ENCODE data around the gene NECTIN2.
"Not testable (repeated sequence)": the region's sequence is repeated elsewhere in the genome, so short reads cannot be mapped to it uniquely, and the experiment has no call there.

NECTIN2 gene

DNA sequence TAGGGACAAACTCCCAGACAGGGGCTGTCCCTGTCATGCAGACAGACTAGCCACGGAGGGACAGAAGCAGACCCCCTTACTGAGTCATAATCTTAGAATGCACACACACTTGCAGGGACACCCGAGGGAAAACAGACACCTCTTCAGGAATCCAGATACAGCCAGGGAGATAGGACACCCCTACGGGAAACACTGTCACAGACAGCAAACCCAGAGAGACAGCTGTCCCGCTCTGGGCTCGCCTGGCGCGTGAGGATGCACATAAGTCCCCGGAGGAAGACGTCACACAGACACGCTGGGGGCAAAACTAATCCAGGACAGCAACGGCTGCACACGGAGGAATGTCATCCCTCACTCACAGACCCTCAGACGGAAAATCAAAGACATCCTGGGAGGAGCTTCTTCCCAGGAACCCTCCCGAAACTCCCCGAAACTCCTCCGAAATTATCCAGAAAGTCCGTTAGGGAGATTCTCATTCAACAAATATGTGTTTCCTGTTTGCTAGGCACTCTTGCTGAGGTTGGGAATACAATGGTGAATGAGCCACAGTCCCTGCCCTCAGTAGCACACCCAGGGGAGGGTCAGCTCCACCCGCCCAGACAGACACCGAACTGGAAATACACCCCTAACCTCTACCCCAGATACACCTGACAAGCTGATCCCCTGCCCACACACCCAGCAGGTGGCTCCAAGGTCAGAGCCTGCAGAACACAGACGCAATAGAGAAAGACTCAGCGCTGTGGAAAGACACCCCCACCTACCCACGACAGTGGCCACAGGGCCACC lies 29.8 kb downstream of the NECTIN2 start:
- peak; percentile 67 for DNase-seq
- Histone ChIP-seq H3K27ac (peak overlapping the region; percentile 95), H3K27me3 (ENCODE audit: insufficient read depth, low read depth, severe bottlenecking) (no peaks in the 10 kb centered on the region), H3K36me3 (peaks cover 64% of the 10 kb centered on the region), H3K4me3 (ENCODE audit: low read depth, low read length) (no peak overlapping the region), H3K9me3 (ENCODE audit: severe bottlenecking) (no peaks in the 10 kb centered on the region)
- TF ChIP-seq, protein P1, sequence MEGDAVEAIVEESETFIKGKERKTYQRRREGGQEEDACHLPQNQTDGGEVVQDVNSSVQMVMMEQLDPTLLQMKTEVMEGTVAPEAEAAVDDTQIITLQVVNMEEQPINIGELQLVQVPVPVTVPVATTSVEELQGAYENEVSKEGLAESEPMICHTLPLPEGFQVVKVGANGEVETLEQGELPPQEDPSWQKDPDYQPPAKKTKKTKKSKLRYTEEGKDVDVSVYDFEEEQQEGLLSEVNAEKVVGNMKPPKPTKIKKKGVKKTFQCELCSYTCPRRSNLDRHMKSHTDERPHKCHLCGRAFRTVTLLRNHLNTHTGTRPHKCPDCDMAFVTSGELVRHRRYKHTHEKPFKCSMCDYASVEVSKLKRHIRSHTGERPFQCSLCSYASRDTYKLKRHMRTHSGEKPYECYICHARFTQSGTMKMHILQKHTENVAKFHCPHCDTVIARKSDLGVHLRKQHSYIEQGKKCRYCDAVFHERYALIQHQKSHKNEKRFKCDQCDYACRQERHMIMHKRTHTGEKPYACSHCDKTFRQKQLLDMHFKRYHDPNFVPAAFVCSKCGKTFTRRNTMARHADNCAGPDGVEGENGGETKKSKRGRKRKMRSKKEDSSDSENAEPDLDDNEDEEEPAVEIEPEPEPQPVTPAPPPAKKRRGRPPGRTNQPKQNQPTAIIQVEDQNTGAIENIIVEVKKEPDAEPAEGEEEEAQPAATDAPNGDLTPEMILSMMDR (IDR thresholded peaks at IDR 0.05; ENCODE audit: low read depth, low read length), result no peak

DNA sequence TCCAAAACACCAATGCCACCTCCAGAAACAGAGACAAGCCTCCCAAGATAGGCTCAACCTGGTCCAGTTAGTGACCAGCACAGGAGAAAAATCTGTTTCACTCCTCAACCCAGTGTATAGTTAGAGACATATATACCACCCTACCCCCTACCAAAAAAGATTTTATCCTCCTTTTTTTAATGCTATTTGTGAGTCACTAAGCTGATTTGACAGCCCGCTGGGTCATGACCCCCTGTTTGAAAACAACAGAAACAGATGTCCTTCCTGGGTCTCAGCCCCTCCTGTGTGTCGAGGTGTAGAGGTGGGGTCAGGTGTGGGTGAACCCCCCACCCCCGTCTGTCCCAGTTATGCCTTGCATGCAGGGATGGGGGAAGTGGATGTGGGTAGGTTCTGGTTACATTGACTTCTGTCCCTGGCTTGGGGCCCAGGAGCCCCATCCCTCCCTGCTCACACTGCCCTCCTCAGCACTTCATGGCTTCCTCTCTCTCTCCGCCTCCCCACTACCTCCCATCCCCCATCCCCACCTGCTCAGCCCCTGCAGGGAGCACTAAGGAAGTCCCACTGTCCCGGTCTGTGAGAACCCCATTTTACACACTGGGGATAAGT lies 30.9 kb downstream of the NECTIN2 start:
- H3K36me3 ChIP-seq, result peaks cover 58% of the 10 kb centered on the region
- peak overlapping the region; percentile 95 for H3K27ac ChIP-seq
- no peaks in the 10 kb centered on the region for H3K9me3 ChIP-seq (ENCODE audit: severe bottlenecking)
- TF ChIP-seq, protein P1 (IDR thresholded peaks at IDR 0.05; ENCODE audit: low read depth, low read length), result no peak
- H3K4me3 ChIP-seq (ENCODE audit: low read depth, low read length), result no peak overlapping the region
- DNase-seq, result peak; percentile 87
- H3K27me3 ChIP-seq (ENCODE audit: insufficient read depth, low read depth, severe bottlenecking), result no peaks in the 10 kb centered on the region

DNA sequence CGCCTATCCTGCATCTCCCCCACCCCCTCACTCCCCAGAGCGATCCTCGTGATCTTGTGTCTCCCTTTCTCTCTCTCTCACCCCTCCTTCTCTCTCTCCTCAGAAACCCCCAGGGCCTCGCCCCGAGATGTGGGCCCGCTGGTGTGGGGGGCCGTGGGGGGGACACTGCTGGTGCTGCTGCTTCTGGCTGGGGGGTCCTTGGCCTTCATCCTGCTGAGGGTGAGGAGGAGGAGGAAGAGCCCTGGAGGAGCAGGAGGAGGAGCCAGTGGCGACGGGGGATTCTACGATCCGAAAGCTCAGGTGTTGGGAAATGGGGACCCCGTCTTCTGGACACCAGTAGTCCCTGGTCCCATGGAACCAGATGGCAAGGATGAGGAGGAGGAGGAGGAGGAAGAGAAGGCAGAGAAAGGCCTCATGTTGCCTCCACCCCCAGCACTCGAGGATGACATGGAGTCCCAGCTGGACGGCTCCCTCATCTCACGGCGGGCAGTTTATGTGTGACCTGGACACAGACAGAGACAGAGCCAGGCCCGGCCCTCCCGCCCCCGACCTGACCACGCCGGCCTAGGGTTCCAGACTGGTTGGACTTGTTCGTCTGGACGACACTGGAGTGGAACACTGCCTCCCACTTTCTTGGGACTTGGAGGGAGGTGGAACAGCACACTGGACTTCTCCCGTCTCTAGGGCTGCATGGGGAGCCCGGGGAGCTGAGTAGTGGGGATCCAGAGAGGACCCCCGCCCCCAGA lies 32.2 kb downstream of the NECTIN2 start:
- peak overlapping the region; percentile 95 for H3K27ac ChIP-seq
- no peaks in the 10 kb centered on the region for H3K9me3 ChIP-seq (ENCODE audit: severe bottlenecking)
- TF ChIP-seq, protein P1 (IDR thresholded peaks at IDR 0.05; ENCODE audit: low read depth, low read length), result no peak
- peaks cover 51% of the 10 kb centered on the region for H3K36me3 ChIP-seq
- H3K27me3 ChIP-seq (ENCODE audit: insufficient read depth, low read depth, severe bottlenecking), result no peaks in the 10 kb centered on the region
- no peak for DNase-seq
- H3K4me3 ChIP-seq (ENCODE audit: low read depth, low read length), result no peak overlapping the region

DNA sequence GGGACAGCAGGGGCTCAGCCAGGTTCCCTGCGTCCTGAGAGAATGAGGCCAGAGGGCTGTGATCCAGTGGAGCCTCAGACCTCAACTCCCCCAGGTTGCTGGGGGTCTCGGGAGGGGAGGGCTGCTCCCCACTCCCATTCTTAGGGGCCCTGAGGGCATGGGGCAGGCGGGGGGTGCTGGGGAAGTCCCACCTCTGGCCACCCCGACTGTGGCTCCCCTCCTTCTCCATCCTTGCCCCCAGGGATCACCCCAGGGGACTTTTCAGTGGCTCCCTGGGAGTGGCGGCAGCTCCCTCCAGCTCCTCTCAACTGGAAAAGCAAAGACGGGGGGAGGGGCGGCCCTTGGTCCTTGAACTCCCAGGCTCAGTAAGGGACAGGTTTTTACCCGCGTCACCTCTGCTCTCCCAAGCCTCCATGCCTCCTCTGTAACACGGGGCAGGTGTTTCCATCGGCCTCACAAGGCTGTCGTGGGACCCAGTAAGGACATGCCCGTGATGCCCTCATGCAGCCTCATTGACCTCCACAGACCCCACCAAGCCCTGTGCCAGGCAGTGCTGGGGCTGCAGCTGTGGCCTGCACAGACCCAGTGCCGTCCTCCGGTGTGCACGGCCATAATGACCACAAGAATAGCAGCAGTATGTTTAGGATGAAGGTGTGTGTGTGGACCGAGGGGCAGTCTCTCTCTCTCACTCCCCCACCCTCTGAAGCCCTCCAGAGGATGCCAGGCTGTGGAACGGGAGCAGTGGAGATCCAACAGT lies 33.4 kb downstream of the NECTIN2 start:
- Histone ChIP-seq H3K36me3 (peaks cover 48% of the 10 kb centered on the region), H3K4me3 (ENCODE audit: low read depth, low read length) (no peak overlapping the region), H3K27ac (peak overlapping the region; percentile 95), H3K27me3 (ENCODE audit: insufficient read depth, low read depth, severe bottlenecking) (no peaks in the 10 kb centered on the region), H3K9me3 (ENCODE audit: severe bottlenecking) (no peaks in the 10 kb centered on the region)
- DNase-seq, result peak; percentile 42
- TF ChIP-seq, protein P1 (IDR thresholded peaks at IDR 0.05; ENCODE audit: low read depth, low read length), result no peak

DNA sequence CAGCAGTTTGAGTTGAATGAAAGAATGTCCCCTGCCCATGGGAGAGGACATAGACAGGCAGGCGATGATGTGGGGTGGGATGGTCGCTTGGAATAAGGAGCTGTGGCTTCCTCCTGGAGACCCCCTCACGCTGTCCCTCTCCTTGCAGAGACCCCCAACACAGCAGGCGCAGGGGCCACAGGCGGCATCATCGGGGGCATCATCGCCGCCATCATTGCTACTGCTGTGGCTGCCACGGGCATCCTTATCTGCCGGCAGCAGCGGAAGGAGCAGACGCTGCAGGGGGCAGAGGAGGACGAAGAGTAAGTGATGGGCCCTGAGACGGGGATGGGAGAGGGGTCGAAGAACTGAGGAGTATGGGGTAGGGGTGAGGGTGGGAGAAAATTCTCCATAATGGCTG lies 36.0 kb downstream of the NECTIN2 start:
- H3K4me3 ChIP-seq (ENCODE audit: low read depth, low read length), result no peak overlapping the region
- no peaks in the 10 kb centered on the region for H3K27me3 ChIP-seq (ENCODE audit: insufficient read depth, low read depth, severe bottlenecking)
- no peaks in the 10 kb centered on the region for H3K9me3 ChIP-seq (ENCODE audit: severe bottlenecking)
- no peak for DNase-seq
- H3K36me3 ChIP-seq, result peaks cover 39% of the 10 kb centered on the region
- H3K27ac ChIP-seq, result no peak overlapping the region
- TF ChIP-seq, protein P1 (IDR thresholded peaks at IDR 0.05; ENCODE audit: low read depth, low read length), result no peak

DNA sequence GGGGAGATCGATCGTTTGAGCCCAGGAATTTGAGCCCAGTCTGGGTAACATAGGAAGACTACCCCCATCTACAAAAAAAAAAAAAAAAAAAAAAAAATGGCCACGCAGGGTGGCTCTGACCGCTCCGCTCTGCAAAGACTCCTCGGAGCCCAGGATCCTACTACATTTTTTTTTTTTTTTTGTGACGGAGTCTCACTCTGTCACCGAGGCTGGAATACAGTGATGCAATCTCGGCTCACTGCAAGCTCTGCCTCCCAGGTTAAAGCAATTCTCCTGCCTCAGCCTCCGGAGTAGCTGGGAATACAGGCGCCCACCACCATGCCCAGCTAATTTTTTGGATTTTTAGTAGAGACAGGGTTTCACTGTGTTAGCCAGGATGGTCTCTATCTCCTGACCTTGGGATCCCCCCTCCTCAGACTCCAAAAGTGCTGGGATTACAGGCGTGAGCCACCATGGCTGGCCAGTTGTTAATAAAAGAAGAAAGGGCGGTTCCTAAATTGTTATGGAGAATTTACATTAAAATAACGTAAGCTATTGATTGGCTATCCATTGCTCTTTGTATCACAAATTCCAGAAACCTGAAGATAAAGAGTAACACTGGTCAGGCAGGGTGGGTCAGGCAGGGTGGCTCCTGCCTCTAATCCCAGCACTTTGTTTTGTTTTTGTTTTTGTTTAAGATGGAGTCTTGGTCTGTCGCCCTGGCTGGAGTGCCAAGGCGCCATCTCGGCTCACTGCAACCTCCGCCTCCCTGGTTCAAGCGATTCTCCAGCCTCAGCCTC lies 36.7 kb downstream of the NECTIN2 start:
- peaks cover 47% of the 10 kb centered on the region for H3K36me3 ChIP-seq
- H3K9me3 ChIP-seq (ENCODE audit: severe bottlenecking); DNase-seq: not testable (repeated sequence)

More for the DNA sequence above, 36.7 kb downstream of the NECTIN2 start:
- not testable (repeated sequence) for H3K4me3 ChIP-seq (ENCODE audit: low read depth, low read length); H3K27ac ChIP-seq; H3K27me3 ChIP-seq (ENCODE audit: insufficient read depth, low read depth, severe bottlenecking)
